Activated T-cell treated with anti-CD3 and anti-CD28 coated beads for 48 hours (primary cell): ENCODE results near the gene MS4A14.
"Not testable (repeated sequence)": the region's sequence is repeated elsewhere in the genome, so short reads cannot be mapped to it uniquely, and the experiment has no call there.

Experiments
- DNase-seq: peaks from one replicate; pipeline ENCODE4 v3.0.0-alpha.2; 2020; ENCODE audit warnings: low read depth

The MS4A14 gene

GRCh38 chr11:60396382-60396781, at the start of gene MS4A14:
TSS of gene MS4A14 (plus strand) at chr11:60396459. CDS start at chr11:60396579, 120 bp downstream.
- DNase-seq: no peak

- DNase-seq: no peak
Observed at GRCh38 chr11:60347084-60347797, 49.0 kb upstream of the MS4A14 start.

GRCh38 chr11:60348116-60348515, 48.1 kb upstream of the MS4A14 start:
- DNase-seq: no peak

GRCh38 chr11:60349990-60350389, 46.3 kb upstream of the MS4A14 start:
- DNase-seq: no peak

GRCh38 chr11:60357771-60358170, 38.5 kb upstream of the MS4A14 start:
- DNase-seq: no peak

- DNase-seq: no peak
Observed at GRCh38 chr11:60360621-60361020, 35.6 kb upstream of the MS4A14 start.

- no peak for DNase-seq
Observed at GRCh38 chr11:60362241-60362640, 34.0 kb upstream of the MS4A14 start.

GRCh38 chr11:60363542-60364470, 32.5 kb upstream of the MS4A14 start:
- DNase-seq: peak; percentile 25

- DNase-seq: not testable (repeated sequence)
Observed at GRCh38 chr11:60366262-60366904, 29.9 kb upstream of the MS4A14 start.

GRCh38 chr11:60367009-60367408, 29.2 kb upstream of the MS4A14 start:
- DNase-seq: no peak

- DNase-seq: no peak
Observed at GRCh38 chr11:60367896-60368295, 28.4 kb upstream of the MS4A14 start.

GRCh38 chr11:60370252-60370810, 25.9 kb upstream of the MS4A14 start:
- DNase-seq: no peak

- DNase-seq: no peak
Observed at GRCh38 chr11:60370811-60371298, 25.4 kb upstream of the MS4A14 start.

- DNase-seq: no peak
Observed at GRCh38 chr11:60371386-60371785, 24.9 kb upstream of the MS4A14 start.

- no peak for DNase-seq
Observed at GRCh38 chr11:60371854-60372253, 24.4 kb upstream of the MS4A14 start.

- DNase-seq: no peak
Observed at GRCh38 chr11:60372767-60373166, 23.5 kb upstream of the MS4A14 start.

- no peak for DNase-seq
Observed at GRCh38 chr11:60375316-60375715, 20.9 kb upstream of the MS4A14 start.

- no peak for DNase-seq
Observed at GRCh38 chr11:60376601-60377000, 19.7 kb upstream of the MS4A14 start.

GRCh38 chr11:60377401-60378136, 18.7 kb upstream of the MS4A14 start:
- no peak for DNase-seq

- no peak for DNase-seq
Observed at GRCh38 chr11:60378354-60378753, 17.9 kb upstream of the MS4A14 start, which contains the start of gene MS4A7. TSS of gene MS4A7 (plus strand) at chr11:60378532. CDS start at chr11:60383142, 4,610 bp downstream.

- no peak for DNase-seq
Observed at GRCh38 chr11:60389279-60389910, 6.9 kb upstream of the MS4A14 start.
